GM19372 (cell line): ENCODE data around the gene LRRC8A.
"Not testable (repeated sequence)": the region's sequence is repeated elsewhere in the genome, so short reads cannot be mapped to it uniquely, and the experiment has no call there.

Experiments used
- ATAC-seq: cut with Tn5 transposase; IDR thresholded peaks from one replicate; pipeline ENCODE4 v1.9.1; 2021; ENCODE audit warnings: mild to moderate bottlenecking, low read depth, moderate library complexity; ENCODE audit not compliant: unreplicated experiment

LRRC8A gene

DNA sequence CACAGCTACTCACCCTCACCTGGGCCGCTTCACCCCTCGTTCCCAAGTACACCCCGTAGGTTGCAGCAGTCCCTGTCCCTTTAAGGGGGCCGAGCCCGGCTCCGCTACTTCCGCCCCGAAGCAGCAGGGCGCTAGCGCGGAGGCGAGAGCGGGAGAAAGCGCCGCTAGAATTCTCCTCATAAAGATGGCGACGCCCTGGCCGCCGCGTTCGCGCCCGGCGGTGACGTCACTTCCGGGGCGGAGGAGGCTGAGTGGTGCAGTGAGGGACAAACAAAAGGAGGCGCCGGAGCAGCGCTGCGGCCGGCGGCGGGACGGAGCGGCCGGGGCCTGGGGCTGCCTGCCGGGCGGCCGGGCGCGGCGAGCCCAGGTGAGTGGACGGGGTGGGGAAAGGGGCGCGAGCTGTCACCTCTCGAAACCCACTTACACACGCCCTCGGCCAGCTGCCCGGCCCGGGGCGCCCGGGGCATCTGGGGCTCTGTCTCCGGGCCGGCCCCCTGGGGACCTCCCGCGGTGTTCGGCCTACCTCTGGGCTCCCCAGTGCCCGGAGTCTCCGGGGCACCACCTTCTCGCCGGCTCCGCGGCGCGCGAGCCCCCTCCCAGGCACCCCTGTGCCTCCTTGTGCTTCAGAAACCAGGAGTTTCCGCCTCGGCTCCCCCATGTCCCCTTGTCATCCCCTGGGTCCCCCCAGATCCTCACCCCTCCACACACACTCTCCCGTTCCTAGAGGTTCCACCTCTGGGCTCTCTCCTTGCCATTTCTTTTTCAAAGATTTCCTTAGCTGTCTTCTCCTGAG, at the start of gene LRRC8A, which contains the start of gene KYAT1:
Gene LRRC8A (plus strand): TSS at position 250 of the 793 bp plus-strand sequence. CDS start 25,032 bp downstream, outside the sequence.
Gene KYAT1 (minus strand): TSS at position 67 of the 793 bp plus-strand sequence. CDS start 36,545 bp downstream, outside the sequence.
- peak; percentile 87 for ATAC-seq

GRCh38 chr9:128833696-128834095, 48.2 kb upstream of the LRRC8A start:
- ATAC-seq = no peak

DNA sequence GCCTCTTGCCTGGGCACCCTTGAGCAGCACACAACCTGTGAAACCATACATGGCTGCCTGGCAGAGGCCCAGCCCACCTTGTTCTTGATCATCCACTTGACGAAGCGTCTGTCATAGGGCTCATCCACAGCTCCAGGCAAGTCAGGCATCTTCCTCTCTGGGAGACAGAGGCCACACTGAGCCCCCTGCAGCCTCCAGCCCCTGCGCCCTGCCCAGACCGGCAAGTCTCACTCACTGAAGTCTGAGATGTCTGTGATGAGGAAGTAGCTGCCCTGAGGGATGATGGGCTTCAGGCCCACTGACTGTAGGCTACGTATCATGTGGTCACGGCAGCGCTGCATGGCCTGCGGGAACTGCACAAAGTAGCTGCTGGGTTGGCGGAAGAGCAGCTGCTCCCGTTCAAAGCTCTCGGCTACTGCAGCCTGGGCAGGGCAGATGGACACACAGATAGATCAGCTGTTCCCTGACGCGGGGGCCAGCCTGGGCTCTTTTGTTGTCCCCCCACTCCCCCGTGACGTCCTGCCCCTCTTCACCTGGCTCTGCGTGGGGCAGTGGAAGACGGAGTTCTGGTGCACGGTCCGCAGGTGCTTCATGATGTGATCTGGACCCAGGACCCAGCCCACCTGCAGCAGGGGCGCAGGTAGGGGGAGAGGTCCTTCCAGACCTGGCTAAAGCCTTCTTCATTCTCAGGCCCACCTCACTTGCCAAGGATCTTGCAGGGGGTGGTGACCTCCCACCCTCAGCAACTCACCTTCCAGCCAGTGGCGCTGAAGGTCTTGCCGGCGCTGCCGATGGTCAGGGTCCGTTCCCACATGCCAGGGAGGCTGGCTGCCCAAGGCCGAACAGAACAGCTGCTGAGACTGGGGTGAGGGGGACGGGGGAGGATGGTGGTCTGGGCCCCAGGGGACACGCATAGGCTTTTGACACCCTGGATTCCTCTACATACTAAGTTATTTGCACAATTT, 46.4 kb upstream of the LRRC8A start:
- no peak for ATAC-seq

DNA sequence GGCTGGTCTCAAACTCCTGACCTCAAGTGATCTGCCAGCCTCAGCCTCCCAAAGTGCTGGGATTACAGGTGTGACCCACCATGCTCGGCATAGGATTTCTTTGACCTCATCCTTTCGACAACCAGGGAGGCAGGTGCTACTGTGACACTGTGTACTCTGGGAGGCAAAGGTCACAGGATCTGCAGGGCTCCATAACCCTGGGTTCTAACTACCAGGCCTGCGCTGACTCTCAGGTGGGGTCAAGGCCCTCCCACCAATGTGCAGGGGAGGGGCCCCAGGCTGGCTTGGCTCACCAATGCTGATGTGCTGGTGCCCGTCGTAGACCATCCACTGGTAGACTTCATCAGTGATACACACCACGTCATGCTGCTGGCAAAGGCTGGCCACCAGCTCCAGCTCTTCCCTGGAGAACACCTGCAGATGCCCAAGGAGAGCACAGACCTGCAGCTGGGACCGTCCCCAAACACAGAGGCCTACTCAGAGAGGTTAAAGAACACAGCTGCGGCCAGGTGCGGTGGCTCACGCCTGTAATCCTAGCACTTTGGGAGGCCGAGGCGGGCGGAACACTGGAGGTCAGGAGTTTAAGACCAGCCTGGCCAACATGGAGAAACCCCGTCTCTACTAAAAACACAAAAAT, 45.3 kb upstream of the LRRC8A start:
- no peak for ATAC-seq

GRCh38 chr9:128838338-128838737, 43.6 kb upstream of the LRRC8A start:
- ATAC-seq = no peak

GRCh38 chr9:128840524-128840923, 41.4 kb upstream of the LRRC8A start:
- ATAC-seq = no peak

- ATAC-seq = no peak
These were observed 40.0 kb upstream of the LRRC8A start for GRCh38 chr9:128841694-128842492.

GRCh38 chr9:128843171-128843570, 38.8 kb upstream of the LRRC8A start:
- ATAC-seq = not testable (repeated sequence)

GRCh38 chr9:128845186-128845931, 36.6 kb upstream of the LRRC8A start:
- ATAC-seq = no peak

GRCh38 chr9:128846680-128847030, 35.3 kb upstream of the LRRC8A start:
- no peak for ATAC-seq

DNA sequence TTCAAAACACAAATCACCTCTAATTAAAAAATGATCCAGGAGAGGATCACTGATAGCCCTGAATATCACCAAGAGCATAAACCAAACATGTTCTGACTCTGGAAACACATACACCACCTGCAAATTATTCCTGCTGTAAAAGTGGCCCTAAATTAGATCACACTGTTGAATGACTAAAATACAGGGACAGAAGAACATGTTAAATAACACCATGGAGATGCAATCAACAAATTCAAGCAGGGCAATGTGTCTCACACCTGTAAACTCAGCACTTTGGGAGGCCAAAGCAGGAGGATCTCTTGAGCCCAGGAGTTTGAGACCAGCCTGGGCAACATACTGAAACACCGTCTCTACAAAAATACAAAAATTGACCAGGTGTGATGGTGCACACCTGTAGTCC, 34.1 kb upstream of the LRRC8A start:
- no peak for ATAC-seq

- ATAC-seq = not testable (repeated sequence)
These were observed 30.9 kb upstream of the LRRC8A start for GRCh38 chr9:128851024-128851423.

GRCh38 chr9:128851779-128852600, 29.9 kb upstream of the LRRC8A start:
- not testable (repeated sequence) for ATAC-seq

DNA sequence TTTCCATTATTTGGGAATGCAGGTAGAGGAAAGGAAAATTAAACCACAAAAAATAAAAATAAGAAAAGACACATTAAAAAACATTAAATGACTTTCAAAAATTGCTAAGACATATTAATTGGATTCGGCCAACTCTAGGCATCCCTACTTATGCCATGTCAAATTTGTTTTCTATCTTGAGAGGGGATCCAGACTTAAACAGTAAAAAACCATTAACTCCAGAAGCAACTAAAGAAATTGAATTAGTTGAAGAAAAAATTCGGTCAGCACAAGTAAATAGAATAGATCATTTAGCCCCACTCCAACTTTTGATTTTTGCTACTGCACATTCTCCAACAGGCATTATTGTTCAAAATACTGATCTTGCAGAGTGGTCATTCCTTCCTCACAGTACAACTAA, 29.3 kb upstream of the LRRC8A start:
- not testable (repeated sequence) for ATAC-seq

DNA sequence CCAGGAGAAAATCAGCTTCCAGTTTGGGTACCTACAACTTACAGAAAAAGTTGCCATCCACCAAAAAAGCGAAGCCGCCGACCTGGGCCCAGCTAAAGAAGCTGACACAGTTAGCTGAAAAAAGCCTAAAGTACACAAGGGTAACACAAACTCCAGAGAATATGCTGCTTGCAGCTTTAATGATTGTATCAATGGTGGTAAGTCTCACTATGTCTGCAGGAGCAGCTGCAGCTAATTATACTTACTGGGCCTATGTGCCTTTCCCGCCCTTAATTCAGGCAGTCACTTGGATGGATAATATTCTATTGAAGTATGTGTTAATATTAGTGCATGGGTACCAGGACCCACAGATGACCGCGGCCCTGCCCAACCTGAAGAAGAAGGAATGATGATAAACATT, 27.5 kb upstream of the LRRC8A start:
- ATAC-seq = not testable (repeated sequence)

GRCh38 chr9:128858476-128858875, 23.5 kb upstream of the LRRC8A start:
- ATAC-seq = not testable (repeated sequence)

DNA sequence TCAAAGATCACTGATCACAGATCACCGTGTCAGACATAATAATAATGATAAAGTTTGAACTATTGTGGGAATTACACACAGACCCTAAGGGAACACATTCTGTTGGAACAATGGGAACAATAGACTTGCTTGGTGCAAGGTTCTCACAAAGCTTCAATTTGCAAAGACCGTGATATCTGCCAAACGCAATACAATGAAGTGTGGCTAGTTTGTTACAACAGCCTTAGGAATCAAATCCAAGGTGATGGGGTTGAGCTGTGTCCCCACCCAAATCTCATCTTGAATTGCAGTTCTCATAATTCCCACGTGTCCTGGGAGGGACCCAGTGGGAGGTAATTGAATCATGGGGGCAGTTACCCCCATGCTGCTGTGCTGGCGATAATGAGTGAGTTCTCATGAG, 21.0 kb upstream of the LRRC8A start:
- ATAC-seq = no peak

DNA sequence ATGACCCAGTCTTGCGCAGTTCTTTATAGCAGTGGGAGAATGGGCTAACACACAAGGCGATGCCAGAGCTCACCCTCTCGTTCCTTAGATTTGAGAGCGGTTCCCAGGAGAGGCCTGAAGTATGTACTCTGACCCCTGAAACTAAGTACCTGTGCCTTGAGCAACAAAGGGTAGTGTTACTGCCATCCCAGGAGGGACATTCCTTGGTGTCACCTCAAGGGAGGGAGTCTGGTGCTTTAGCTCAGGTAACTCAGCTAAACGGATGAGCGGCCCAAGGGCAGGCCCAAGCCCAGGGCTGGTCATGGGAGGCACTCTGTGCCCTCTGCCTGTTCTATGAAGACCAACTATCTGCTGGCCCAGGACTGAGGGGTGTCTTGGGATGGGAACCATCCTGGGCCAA, 20.4 kb upstream of the LRRC8A start:
- no peak for ATAC-seq
